NOMO-1 (cell line): ENCODE data around the gene MYO1D.

Experiments
- DNase-seq, 2 experiments: peaks; one replicate each; lab custom pipeline; 2025; ENCODE audit not compliant: unreplicated experiment in 2 of 2; lab: John Stamatoyannopoulos, UW

MYO1D gene

DNA sequence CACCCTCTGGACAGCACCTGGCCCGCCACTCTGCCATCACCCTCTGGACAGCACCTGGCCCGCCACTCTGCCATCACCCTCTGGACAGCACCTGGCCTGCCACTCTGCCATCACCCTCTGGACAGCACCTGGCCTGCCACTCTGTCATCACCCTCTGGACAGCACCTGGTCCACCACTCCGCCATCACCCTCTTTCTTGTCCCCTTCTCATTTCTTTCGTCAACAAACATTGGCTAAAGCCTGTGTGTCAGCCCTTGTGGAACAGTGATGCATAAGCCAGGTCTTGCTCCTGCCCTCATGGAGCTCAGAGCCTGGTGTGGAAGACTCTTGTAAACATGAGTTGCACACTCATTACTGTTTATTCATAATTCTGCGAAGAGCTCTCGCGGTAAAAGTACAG is 358.9 kb downstream of the MYO1D start:
- no peak for DNase-seq

GRCh38 chr17:32516940-32517701 is 359.8 kb downstream of the MYO1D start:
- no peak for DNase-seq

GRCh38 chr17:32516450-32516849 is 360.5 kb downstream of the MYO1D start:
- DNase-seq, result no peak

DNA sequence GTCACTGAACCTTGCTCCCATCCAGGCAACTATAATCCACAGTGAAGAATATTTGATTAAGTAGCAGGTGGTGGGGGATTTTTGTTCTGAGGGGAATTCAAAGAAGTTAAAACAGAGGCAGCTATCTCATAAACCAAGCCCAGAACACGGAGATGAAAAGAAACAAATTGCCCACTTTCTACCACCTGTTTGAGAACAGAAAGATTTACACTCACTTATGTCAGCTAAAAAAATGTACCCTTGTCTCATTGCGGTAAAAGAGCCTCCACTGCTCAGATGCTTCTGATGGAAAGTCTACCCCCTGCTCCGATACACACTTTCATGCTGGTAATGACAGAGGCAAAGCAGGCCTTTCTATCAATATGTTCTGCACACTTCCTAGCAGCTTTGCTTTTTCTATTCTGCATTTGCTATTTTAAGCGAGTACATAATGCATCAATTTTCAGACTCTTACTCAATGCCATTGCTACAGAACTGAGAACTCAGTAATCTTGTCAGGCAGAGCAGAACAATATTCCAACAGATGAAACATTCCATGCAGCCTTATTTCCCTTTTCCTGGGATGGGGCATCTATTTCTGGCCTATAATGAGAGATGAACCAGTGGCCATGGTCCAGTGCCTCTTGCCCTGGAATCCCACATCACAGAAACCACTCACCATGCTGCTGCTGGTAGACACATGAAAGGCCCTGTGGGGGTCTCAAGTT is 361.1 kb downstream of the MYO1D start:
- DNase-seq, result peak in 1 of 2 experiments; percentile 28

GRCh38 chr17:32514606-32515005 is 362.3 kb downstream of the MYO1D start:
- no peak for DNase-seq

DNA sequence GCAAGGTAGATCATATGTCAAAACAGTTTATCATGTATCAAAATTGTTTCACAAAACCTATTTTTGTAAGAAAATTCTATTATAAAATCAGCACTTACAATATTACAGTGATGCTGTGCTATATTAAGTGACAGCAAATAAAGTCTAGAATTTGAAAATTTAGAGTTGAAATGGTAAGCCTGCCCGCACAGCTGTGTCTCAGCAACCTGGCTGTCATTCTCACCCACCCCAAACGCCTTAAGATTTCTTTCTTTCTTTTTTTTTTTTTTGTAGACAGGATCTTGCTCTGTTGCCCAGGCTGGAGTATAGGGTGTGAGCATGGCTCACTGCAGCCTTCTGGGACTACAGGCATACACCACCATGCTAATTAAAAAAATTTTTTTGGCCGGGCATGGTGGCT is 363.3 kb downstream of the MYO1D start:
- no peak for DNase-seq

DNA sequence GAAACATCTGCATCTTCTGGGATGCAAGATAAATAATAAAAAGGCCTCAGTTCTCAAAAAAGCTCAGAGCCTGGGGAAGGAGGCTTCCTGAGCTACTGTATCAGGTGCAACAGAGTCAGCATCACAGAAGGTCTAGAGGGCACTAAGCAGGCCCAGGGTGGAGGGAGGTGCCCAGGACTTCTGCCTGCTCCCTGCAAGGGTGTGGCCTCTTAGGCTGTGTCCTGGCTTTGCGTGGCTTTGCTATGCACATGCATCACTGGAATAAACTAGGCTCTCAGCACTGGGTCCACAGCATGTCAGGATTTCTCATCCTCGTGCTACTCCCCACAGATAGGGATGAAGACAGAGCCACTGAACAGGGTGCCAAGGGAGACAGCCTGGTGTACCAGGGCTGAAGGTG is 364.6 kb downstream of the MYO1D start:
- DNase-seq, result no peak

GRCh38 chr17:32510466-32510865 is 366.5 kb downstream of the MYO1D start:
- no peak for DNase-seq

DNA sequence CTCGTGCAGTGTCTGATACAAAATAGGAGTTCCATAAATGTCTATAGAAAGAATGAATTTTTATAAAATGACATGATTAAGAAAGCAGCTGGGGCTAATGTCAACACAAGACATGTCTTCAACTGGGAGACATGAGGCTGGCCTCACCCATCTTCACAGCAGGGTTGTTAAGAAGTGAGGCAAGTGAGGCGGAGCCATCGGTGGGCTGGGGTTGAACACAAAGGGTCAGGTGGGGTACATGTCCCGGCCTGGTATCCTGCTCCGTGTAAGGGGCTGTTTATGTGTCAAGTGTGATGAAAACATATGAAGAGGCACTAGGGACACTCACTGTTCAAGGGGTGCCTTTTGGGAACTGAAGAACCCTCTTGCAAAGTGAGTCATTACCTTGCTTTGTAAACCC is 368.0 kb downstream of the MYO1D start:
- no peak for DNase-seq

DNA sequence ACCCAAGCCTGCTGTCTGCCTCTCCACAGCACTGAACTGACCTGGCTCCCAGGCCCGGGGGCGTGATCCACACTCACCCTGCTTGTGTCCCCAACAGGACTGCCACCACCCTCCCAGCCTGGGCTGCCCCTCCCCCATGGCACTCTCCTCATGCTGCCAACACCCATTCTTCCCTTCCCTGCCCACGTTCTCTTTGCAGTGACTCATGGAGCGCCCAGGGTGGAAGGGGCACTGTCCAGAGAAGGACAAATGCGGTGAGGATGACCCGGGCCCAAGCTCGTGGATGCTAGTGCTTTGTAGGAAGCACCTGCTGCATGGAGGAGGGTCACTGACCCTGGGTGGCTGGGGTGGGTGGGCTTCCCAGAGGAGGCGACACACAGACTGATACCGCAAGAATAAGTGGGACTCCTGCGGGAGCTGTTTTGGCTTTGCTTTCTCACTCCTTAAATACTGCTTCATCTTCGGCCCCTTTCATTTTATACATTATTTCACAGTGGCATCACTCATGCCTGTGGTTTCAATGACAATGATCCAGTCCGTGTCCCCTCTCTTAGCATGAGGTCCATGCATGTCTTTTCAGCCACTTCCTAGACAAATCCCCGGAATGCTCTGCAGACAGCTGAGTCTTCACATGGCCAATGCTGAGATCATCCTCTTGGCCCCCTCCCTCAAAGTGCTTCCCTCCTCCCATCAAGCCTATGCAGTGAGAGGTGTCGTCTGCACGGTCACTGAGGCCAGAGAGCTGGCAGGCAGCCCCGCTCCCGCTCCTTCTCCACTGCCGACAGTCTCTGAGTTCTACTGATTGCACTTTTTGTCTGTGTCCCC is 372.5 kb downstream of the MYO1D start:
- DNase-seq, result no peak

DNA sequence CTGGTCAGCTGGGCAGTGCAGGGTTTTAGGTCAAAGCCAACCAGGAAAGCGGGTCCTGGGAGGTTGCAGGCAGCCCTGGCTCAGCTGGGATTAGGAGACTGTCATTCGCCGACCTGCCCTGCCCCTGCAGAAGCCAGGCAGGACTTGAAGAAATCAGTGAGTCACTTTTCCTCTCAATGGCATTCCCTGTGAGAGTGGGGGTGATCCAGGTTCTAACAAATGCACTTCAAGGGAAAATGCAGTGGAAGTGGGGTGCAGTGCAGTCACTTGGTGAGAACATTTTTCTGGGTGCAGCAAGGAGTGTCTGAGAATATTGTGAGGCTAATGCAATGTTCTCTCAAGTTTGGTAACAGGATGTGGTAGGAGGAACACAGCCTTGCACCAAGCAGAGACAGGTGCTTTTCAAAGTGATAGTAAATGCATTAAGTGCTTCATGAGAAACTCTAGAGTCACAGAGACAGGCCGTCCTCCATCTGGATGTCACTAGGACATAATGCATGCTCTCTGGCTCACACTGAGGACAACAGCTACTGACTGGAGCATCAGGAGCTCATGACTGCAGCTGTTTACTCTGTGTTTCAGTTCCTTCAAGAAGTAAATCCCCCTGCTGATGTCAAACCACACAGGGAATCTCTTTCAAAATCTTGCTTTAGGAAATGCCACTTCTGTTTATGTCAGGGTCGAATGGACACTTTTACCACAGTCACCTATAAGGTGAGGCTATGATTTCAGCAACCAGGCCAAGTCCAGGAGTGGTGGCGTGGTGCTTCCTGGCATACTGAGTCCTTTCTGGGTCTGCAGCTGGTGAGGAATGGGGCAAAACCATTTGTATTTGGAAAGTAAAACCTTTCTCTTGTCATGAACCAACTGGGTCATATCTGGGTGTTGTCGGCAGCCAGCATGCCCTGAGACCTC is 373.4 kb downstream of the MYO1D start:
- DNase-seq, result peak; percentile 22 to 94

DNA sequence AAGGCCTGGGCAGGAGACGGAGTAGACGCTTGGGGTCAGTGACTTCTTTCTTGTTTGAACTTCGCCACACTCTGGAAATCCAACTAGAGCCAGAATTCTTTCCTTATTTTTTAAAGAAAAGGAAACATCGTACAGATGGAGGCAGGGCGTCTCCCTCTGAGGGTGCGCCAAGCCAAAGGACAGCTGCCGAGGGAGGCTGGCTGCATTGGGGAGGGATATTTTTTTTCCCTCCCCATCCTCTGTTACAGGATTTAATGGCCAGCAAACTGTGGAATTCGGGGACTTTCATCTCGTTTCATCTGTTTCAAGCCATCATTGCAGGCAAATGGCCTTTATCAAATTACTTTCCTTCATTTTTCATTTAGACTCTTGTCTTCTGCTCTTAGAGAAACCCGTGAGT is 374.2 kb downstream of the MYO1D start:
- DNase-seq, result no peak

GRCh38 chr17:32502013-32502412 is 374.9 kb downstream of the MYO1D start:
- DNase-seq, result no peak

DNA sequence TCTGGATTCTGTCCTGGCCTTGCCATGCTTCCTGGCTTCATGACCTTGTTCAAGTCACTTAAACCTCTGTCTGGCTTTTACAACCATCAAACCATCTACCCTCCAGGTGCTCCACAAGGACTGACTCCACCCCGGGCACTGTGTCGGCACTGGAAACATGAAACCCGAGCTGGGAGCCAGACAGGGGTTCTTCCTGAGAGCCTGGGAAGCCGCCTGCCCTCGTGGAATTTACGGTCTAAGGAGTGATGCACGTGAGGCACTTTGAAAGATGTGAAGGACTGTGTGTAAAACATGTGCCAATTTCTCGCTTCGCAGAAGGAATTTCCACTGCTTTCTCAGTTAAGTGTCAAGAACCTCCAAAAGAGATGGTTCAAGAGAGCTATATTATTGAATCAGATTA is 378.5 kb downstream of the MYO1D start:
- no peak for DNase-seq

GRCh38 chr17:32497431-32498205 is 379.3 kb downstream of the MYO1D start:
- no peak for DNase-seq

DNA sequence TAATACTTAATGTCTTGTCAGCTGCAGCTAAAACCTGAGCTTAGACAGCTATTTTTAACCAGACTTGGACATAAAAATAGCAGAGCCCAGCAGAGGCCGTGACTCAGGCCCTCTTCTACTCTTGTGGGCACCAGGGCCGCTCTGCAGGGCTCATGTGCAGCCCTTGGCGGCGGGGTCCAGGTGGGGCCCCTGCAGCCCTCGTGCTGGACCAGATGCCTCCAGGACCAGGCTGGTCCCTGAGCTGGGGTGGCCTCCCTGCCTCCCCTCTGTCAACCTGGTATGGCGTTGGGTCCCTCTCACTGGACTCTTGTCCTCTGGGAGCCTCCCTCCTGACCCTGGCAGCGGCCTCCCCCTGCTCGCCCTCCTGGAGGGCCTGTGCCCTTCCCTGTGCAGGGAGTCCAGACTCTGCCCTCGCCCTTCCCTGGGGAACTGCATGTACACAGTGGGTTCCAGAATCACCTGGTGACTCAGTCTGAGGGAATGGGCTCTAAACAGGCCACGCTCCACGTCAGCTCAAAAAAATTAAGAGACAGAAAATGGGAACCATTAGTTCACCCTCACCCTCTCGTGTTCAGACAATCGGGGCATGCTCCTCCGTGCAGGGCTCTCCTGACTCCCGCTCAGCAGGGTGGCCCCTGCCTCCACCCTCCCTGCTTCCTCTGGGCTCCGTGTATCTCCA is 380.4 kb downstream of the MYO1D start:
- DNase-seq, result no peak

DNA sequence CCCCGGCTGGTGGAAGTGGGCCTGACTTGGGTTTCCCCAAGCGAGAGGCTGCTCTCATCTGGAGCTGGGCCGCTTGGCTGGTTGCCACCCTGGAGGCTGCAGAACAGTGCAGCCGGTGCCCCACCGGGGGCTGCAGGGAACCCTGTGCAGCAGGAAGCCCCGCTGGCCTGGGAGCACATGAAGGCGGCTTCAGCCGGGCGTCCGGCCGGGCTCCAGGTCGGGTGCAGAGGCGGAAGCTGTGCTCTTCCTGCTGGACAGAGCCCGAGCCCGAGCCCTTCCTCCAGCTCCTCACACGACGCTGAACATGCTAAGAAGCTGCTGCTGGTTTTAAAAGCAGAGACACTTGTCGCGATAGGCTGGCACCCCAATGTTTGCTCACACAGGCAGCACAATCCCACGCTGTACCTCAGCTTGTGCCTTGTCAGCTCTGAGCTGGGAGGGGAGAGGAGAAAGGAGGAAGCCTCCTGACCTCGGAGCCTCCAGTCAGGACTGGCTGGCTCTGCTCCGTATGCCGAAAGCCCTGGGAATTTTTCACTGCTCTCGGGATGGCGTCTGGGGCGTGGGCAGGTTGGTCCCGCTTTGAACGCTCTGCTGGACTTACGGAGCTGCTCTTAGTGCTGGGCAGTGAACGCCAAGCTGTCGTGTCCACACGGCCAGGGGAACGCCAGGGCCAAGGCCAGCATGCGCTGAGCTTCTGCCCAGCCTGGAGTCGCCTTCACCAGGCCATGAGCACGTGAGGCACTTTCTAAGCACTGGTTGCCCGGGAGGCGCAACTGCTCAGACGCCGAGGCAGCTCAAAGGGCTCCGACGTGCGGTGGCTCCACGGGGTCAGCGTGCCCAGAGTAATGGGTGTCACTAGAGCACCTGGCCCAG is 381.3 kb downstream of the MYO1D start:
- DNase-seq, result no peak
